Caco-2 (cell line): Measurements from ENCODE around the gene GNG7. TPM values are rescaled to one million over a fixed set of nuclear protein-coding genes. Genes with fewer than 3 reads are reported as not detected.
"Not testable (repeated sequence)": the region's sequence is repeated elsewhere in the genome, so short reads cannot be mapped to it uniquely, and the experiment has no call there.

Source experiments
- BruUV-seq: library from RNA; stranded (reverse); fragments of 400-500 nt; replicated peaks from 2 replicates; lab custom pipeline; 2021; lab: Mats Ljungman, UMichigan
- CTCF ChIA-PET: fragments of 300-600 bp; sonication (Branson Sonifier 250); formaldehyde crosslinking; loops from one replicate; lab custom pipeline; 2022; ENCODE audit warnings: antibody characterized with exemption; lab: Charles Lee
- POLR2A ChIA-PET: fragments of 300-600 bp; sonication (Branson Sonifier 250); formaldehyde crosslinking; loops from one replicate; lab custom pipeline; 2022; ENCODE audit warnings: antibody characterized with exemption; lab: Charles Lee
- DNase-seq, 2 experiments: peaks; one replicate each; pipeline versions ENCODE4 v3.0.0 to v3.0.0-alpha.2; 2020 to 2022
- H3K27me3 ChIP-seq: replicated peaks from 2 replicates; pipeline ENCODE4 v1.6.0; 2011; ENCODE audit warnings: low read length; ENCODE audit not compliant: control insufficient read depth, insufficient read depth
- H3K36me3 ChIP-seq: 2 replicates; pipeline ENCODE4 v1.5.1; 2011; ENCODE audit warnings: low read length; ENCODE audit not compliant: control insufficient read depth, insufficient read depth
- H3K4me1 ChIP-seq: fragments of 250-450 bp; sonication (Bioruptor Pico); 2 replicates; pipeline ENCODE4 v1.5.1; 2020; ENCODE audit warnings: mild to moderate bottlenecking
- H3K4me3 ChIP-seq: 2 replicates; pipeline ENCODE4 v1.5.1; 2011; ENCODE audit warnings: low read depth, mild to moderate bottlenecking, control low read depth, low read length
- H3K9me3 ChIP-seq: fragments of 250-450 bp; sonication (Bioruptor Pico); 2 replicates; pipeline ENCODE4 v1.5.1; 2020; ENCODE audit warnings: mild to moderate bottlenecking, moderate library complexity
- H3K27ac Mint-ChIP-seq: one replicate; pipeline ENCODE4 v1.8.0; 2022; ENCODE audit warnings: mixed read lengths; ENCODE audit not compliant: unreplicated experiment
- H3K27me3 Mint-ChIP-seq: one replicate; pipeline ENCODE4 v1.8.0; 2022; ENCODE audit warnings: mixed read lengths; ENCODE audit not compliant: insufficient read depth, unreplicated experiment
- H3K36me3 Mint-ChIP-seq: one replicate; pipeline ENCODE4 v1.8.0; 2022; ENCODE audit warnings: mild to moderate bottlenecking, mixed read lengths; ENCODE audit not compliant: insufficient read depth, unreplicated experiment
- H3K4me1 Mint-ChIP-seq: one replicate; pipeline ENCODE4 v1.8.0; 2022; ENCODE audit warnings: low read depth, mixed read lengths; ENCODE audit not compliant: unreplicated experiment
- H3K4me3 Mint-ChIP-seq: one replicate; pipeline ENCODE4 v1.8.0; 2022; ENCODE audit warnings: mild to moderate bottlenecking, moderate library complexity, mixed read lengths; ENCODE audit not compliant: unreplicated experiment
- H3K9me3 Mint-ChIP-seq: one replicate; pipeline ENCODE4 v1.8.0; 2022; ENCODE audit warnings: mixed read lengths; ENCODE audit not compliant: unreplicated experiment
- CTCF ChIP-seq, 2 experiments: fragments of 200-600 bp in 1 of 2; IDR thresholded peaks; 1 replicate in 1 of 2; 2 replicates in 1 of 2; pipeline versions ENCODE4 v1.5.1 to v1.8.0; 2011 to 2022; ENCODE audit warnings: antibody characterized with exemption in 1 of 2, control low read depth in 1 of 2, inconsistent platforms in 1 of 2, low read depth in 1 of 2, low read length in 1 of 2, mild to moderate bottlenecking in 1 of 2, moderate library complexity in 1 of 2; ENCODE audit not compliant: insufficient read depth in 1 of 2, severe bottlenecking in 1 of 2, unreplicated experiment in 1 of 2
- intact Hi-C: fragments of 100-400 bp; cut with micrococcal nuclease; formaldehyde crosslinking; loops from one replicate; pipeline ENCODE4 v1.10.0; 2022; ENCODE audit not compliant: unreplicated experiment
- total RNA-seq: library from RNA; stranded (reverse); gene quantifications from 2 replicates; pipeline ENCODE4 v1.2.3, GENCODE V29; 2022

GNG7 gene
- total RNA-seq, 1 experiment from 2014 or later, result 0.43 TPM

GRCh38 chr19:2573916-2574315, 128.6 kb downstream of the GNG7 start:
- BruUV-seq, result no TSS peak
- H3K4me3 Mint-ChIP-seq, result no peak overlapping the region
- no peaks in the 10 kb centered on the region for H3K27me3 ChIP-seq
- intact Hi-C loops, result no loop called here
- H3K4me1 ChIP-seq, result peaks cover 29% of the 10 kb centered on the region
- H3K36me3 ChIP-seq, result no peaks in the 10 kb centered on the region
- H3K4me3 ChIP-seq, result no peak overlapping the region
- H3K9me3 Mint-ChIP-seq, result no peaks in the 10 kb centered on the region
- H3K4me1 Mint-ChIP-seq, result no peaks in the 10 kb centered on the region
- no peak for DNase-seq
- POLR2A ChIA-PET, result no interaction called here
- no peaks in the 10 kb centered on the region for H3K27me3 Mint-ChIP-seq
- no peak overlapping the region for H3K27ac Mint-ChIP-seq
- CTCF ChIA-PET, result no interaction called here
- no peak for TF ChIP-seq CTCF (IDR thresholded peaks at IDR 0.05; ENCODE audit: insufficient read depth in 1 of 2, low read depth in 1 of 2, low read length in 1 of 2, severe bottlenecking in 1 of 2, unreplicated experiment in 1 of 2)
- no peaks in the 10 kb centered on the region for H3K9me3 ChIP-seq
- no peaks in the 10 kb centered on the region for H3K36me3 Mint-ChIP-seq

GRCh38 chr19:2572152-2572551, 130.3 kb downstream of the GNG7 start:
- H3K4me3 Mint-ChIP-seq, H3K4me3 ChIP-seq, DNase-seq, CTCF ChIA-PET, H3K27ac Mint-ChIP-seq, H3K9me3 Mint-ChIP-seq, intact Hi-C loops, POLR2A ChIA-PET, H3K4me1 Mint-ChIP-seq, H3K36me3 Mint-ChIP-seq, H3K36me3 ChIP-seq, H3K27me3 ChIP-seq, H3K27me3 Mint-ChIP-seq, BruUV-seq, H3K9me3 ChIP-seq: not testable (repeated sequence)
- peaks cover 13% of the 10 kb centered on the region for H3K4me1 ChIP-seq

GRCh38 chr19:2569596-2570465, 132.7 kb downstream of the GNG7 start:
- Mint-ChIP-seq H3K4me3 (no peak overlapping the region), H3K27me3 (no peaks in the 10 kb centered on the region), H3K27ac (no peak overlapping the region), H3K4me1 (no peaks in the 10 kb centered on the region), H3K36me3 (no peaks in the 10 kb centered on the region), H3K9me3 (no peaks in the 10 kb centered on the region)
- Histone ChIP-seq H3K4me3 (no peak overlapping the region), H3K4me1 (no peaks in the 10 kb centered on the region), H3K27me3 (no peaks in the 10 kb centered on the region), H3K9me3 (no peaks in the 10 kb centered on the region), H3K36me3 (no peaks in the 10 kb centered on the region)
- intact Hi-C loops, result no loop called here
- no TSS peak for BruUV-seq
- no peak for TF ChIP-seq CTCF (IDR thresholded peaks at IDR 0.05; ENCODE audit: insufficient read depth in 1 of 2, low read depth in 1 of 2, low read length in 1 of 2, severe bottlenecking in 1 of 2, unreplicated experiment in 1 of 2)
- ChIA-PET POLR2A (no interaction called here), CTCF (no interaction called here)
- DNase-seq, result no peak
